Mesendoderm (in vitro differentiated cells): ENCODE results near the gene TMEM179.

ENCODE experiments used
- DNase-seq: peaks from one replicate; pipeline ENCODE4 v3.0.0; 2013
- H2AK5ac ChIP-seq: 2 replicates; pipeline ENCODE4 v1.6.1; 2013; ENCODE audit warnings: low read length, inconsistent platforms
- H2BK120ac ChIP-seq: 2 replicates; pipeline ENCODE4 v1.6.1; 2013; ENCODE audit warnings: low read depth, mild to moderate bottlenecking, low read length, moderate library complexity, mixed read lengths
- H2BK15ac ChIP-seq: replicated peaks from 2 replicates; pipeline ENCODE4 v1.6.1; 2013; ENCODE audit warnings: low read depth, mild to moderate bottlenecking, moderate library complexity
- H2BK5ac ChIP-seq: 2 replicates; pipeline ENCODE4 v1.6.1; 2013; ENCODE audit warnings: low read length, inconsistent platforms
- H3K18ac ChIP-seq: 2 replicates; pipeline ENCODE4 v1.6.1; 2013; ENCODE audit warnings: mild to moderate bottlenecking, low read length, mixed read lengths
- H3K23ac ChIP-seq: one replicate; pipeline ENCODE4 v1.6.1; 2013; ENCODE audit warnings: low read length
- H3K27ac ChIP-seq: 2 replicates; pipeline ENCODE4 v1.5.1; 2013; ENCODE audit warnings: low read depth, mild to moderate bottlenecking, inconsistent platforms, low read length, moderate library complexity
- H3K27me3 ChIP-seq: 2 replicates; pipeline ENCODE4 v1.6.1; 2013; ENCODE audit warnings: low read length, control low read depth, mild to moderate bottlenecking, inconsistent platforms; ENCODE audit not compliant: insufficient read depth, poor library complexity
- H3K36me3 ChIP-seq: 2 replicates; pipeline ENCODE4 v1.6.1; 2013; ENCODE audit warnings: low read length, inconsistent platforms; ENCODE audit not compliant: control insufficient read depth, insufficient read depth
- H3K4ac ChIP-seq: one replicate; pipeline ENCODE4 v1.6.1; 2013; ENCODE audit warnings: low read depth, mild to moderate bottlenecking, low read length, moderate library complexity
- H3K4me1 ChIP-seq: 2 replicates; pipeline ENCODE4 v1.6.1; 2013; ENCODE audit warnings: low read depth, low read length, inconsistent platforms; ENCODE audit not compliant: control insufficient read depth
- H3K4me2 ChIP-seq: 2 replicates; pipeline ENCODE4 v1.6.1; 2013; ENCODE audit warnings: low read length
- H3K4me3 ChIP-seq: 2 replicates; pipeline ENCODE4 v1.5.1; 2013; ENCODE audit warnings: mild to moderate bottlenecking, low read length
- H3K56ac ChIP-seq: one replicate; pipeline ENCODE4 v1.6.1; 2013; ENCODE audit warnings: low read length
- H3K79me1 ChIP-seq: 2 replicates; pipeline ENCODE4 v1.6.1; 2013; ENCODE audit warnings: low read length, inconsistent platforms
- H3K79me2 ChIP-seq: 2 replicates; pipeline ENCODE4 v1.6.1; 2013; ENCODE audit warnings: mild to moderate bottlenecking, low read length; ENCODE audit not compliant: control insufficient read depth, insufficient read depth
- H3K9ac ChIP-seq: 2 replicates; pipeline ENCODE4 v1.6.1; 2013; ENCODE audit warnings: low read length, inconsistent platforms
- H4K5ac ChIP-seq: one replicate; pipeline ENCODE4 v1.6.1; 2013; ENCODE audit warnings: low read length
- H4K8ac ChIP-seq: one replicate; pipeline ENCODE4 v1.6.1; 2013; ENCODE audit warnings: low read depth, mild to moderate bottlenecking, control low read depth, low read length, moderate library complexity
- whole genome bisulfite sequencing: extraction: QIAGEN DNeasy Blood & Tissue Kit; methylation state at CpG from one replicate; pipeline ENCODE4 v1.1.7; 2013; ENCODE audit warnings: low lambda C conversion rate, missing lambda C conversion rate; ENCODE audit not compliant: insufficient coverage; ENCODE audit errors: extremely low coverage; 5-methylcytosine and 5-hydroxymethylcytosine counted together

The TMEM179 gene

GRCh38 chr14:104635717-104636116, 31.1 kb upstream of the TMEM179 start:
- Histone ChIP-seq H3K23ac (no peak overlapping the region), H3K9ac (no peak overlapping the region), H3K56ac (no peak overlapping the region), H3K79me2 (no peaks in the 10 kb centered on the region), H3K18ac (no peak overlapping the region), H2AK5ac (no peak overlapping the region), H3K27ac (no peak overlapping the region), H3K27me3 (no peaks in the 10 kb centered on the region), H2BK15ac (no peak overlapping the region), H2BK5ac (no peak overlapping the region), H3K36me3 (no peaks in the 10 kb centered on the region), H3K4ac (no peak overlapping the region), H3K4me2 (no peak overlapping the region), H4K5ac (no peak overlapping the region), H3K4me3 (no peak overlapping the region), H2BK120ac (no peak overlapping the region), H3K4me1 (no peaks in the 10 kb centered on the region), H3K79me1 (no peaks in the 10 kb centered on the region), H4K8ac (no peak overlapping the region)
- no CpG with 5 or more reads among the region's 14 CpGs for WGBS
- no peak for DNase-seq

- Histone ChIP-seq H3K4me1 (no peaks in the 10 kb centered on the region), H4K8ac (no peak overlapping the region), H3K4ac (no peak overlapping the region), H3K79me2 (no peaks in the 10 kb centered on the region), H3K79me1 (no peaks in the 10 kb centered on the region), H3K36me3 (no peaks in the 10 kb centered on the region), H3K27me3 (no peaks in the 10 kb centered on the region), H3K27ac (no peak overlapping the region), H2BK15ac (no peak overlapping the region), H2AK5ac (no peak overlapping the region), H2BK5ac (no peak overlapping the region), H2BK120ac (no peak overlapping the region), H3K23ac (no peak overlapping the region), H3K9ac (no peak overlapping the region), H3K4me2 (no peak overlapping the region), H3K4me3 (no peak overlapping the region), H4K5ac (no peak overlapping the region), H3K18ac (no peak overlapping the region), H3K56ac (no peak overlapping the region)
- DNase-seq, result no peak
- no CpG with 5 or more reads among the region's 26 CpGs for WGBS
Measured at GRCh38 chr14:104634886-104635570, 30.5 kb upstream of the TMEM179 start.

- Histone ChIP-seq H4K8ac (no peak overlapping the region), H3K79me2 (no peaks in the 10 kb centered on the region), H3K4me3 (no peak overlapping the region), H2BK120ac (no peak overlapping the region), H2BK15ac (no peak overlapping the region), H2AK5ac (no peak overlapping the region), H3K4me1 (no peaks in the 10 kb centered on the region), H3K56ac (no peak overlapping the region), H3K9ac (no peak overlapping the region), H3K4me2 (no peak overlapping the region), H2BK5ac (no peak overlapping the region), H3K79me1 (no peaks in the 10 kb centered on the region), H4K5ac (no peak overlapping the region), H3K27ac (no peak overlapping the region), H3K27me3 (no peaks in the 10 kb centered on the region), H3K23ac (no peak overlapping the region), H3K18ac (no peak overlapping the region), H3K36me3 (no peaks in the 10 kb centered on the region), H3K4ac (no peak overlapping the region)
- no CpG with 5 or more reads among the region's 20 CpGs for WGBS
- DNase-seq, result no peak
Measured at GRCh38 chr14:104634138-104634760, 29.7 kb upstream of the TMEM179 start.

- no peak for DNase-seq
- H3K36me3 ChIP-seq, result no peaks in the 10 kb centered on the region
- no peak overlapping the region for H2BK5ac ChIP-seq
Measured at GRCh38 chr14:104633276-104634137, 28.9 kb upstream of the TMEM179 start.

GRCh38 chr14:104632781-104633180, 28.2 kb upstream of the TMEM179 start:
- no peak overlapping the region for H3K23ac ChIP-seq
- H3K9ac ChIP-seq, result no peak overlapping the region
- no peak overlapping the region for H3K4me3 ChIP-seq
- H3K27me3 ChIP-seq, result no peaks in the 10 kb centered on the region
- H3K4me1 ChIP-seq, result no peaks in the 10 kb centered on the region
- H3K4ac ChIP-seq, result no peak overlapping the region
- H2BK5ac ChIP-seq, result no peak overlapping the region
- H3K56ac ChIP-seq, result no peak overlapping the region
- H4K8ac ChIP-seq, result no peak overlapping the region
- no peak overlapping the region for H2BK120ac ChIP-seq
- no peak overlapping the region for H3K27ac ChIP-seq
- H3K79me2 ChIP-seq, result no peaks in the 10 kb centered on the region
- H4K5ac ChIP-seq, result no peak overlapping the region
- no peak for DNase-seq
- WGBS, result no CpG with 5 or more reads among the region's 9 CpGs
- H2BK15ac ChIP-seq, result no peak overlapping the region
- H3K18ac ChIP-seq, result no peak overlapping the region
- no peaks in the 10 kb centered on the region for H3K36me3 ChIP-seq
- no peaks in the 10 kb centered on the region for H3K79me1 ChIP-seq
- no peak overlapping the region for H3K4me2 ChIP-seq
- no peak overlapping the region for H2AK5ac ChIP-seq

More at GRCh38 chr14:104633276-104634137, 28.9 kb upstream of the TMEM179 start:
- no peak overlapping the region for H3K23ac ChIP-seq
- H3K9ac ChIP-seq, result no peak overlapping the region
- H2BK120ac ChIP-seq, result no peak overlapping the region
- no peak overlapping the region for H3K4ac ChIP-seq
- H3K27ac ChIP-seq, result no peak overlapping the region
- H3K18ac ChIP-seq, result no peak overlapping the region
- H3K4me1 ChIP-seq, result no peaks in the 10 kb centered on the region
- H3K79me1 ChIP-seq, result no peaks in the 10 kb centered on the region
- no peak overlapping the region for H3K4me2 ChIP-seq
- no peaks in the 10 kb centered on the region for H3K27me3 ChIP-seq
- H2AK5ac ChIP-seq, result no peak overlapping the region
- H4K8ac ChIP-seq, result no peak overlapping the region
- no peak overlapping the region for H4K5ac ChIP-seq
- no peaks in the 10 kb centered on the region for H3K79me2 ChIP-seq
- WGBS, result no CpG with 5 or more reads among the region's 24 CpGs
- H2BK15ac ChIP-seq, result no peak overlapping the region
- no peak overlapping the region for H3K4me3 ChIP-seq
- no peak overlapping the region for H3K56ac ChIP-seq
